Thyroid gland (tissue), 4 donors: ENCODE measurements around the gene YAP1. TPM values are rescaled to one million over a fixed set of nuclear protein-coding genes. Genes with fewer than 3 reads are reported as not detected.
A peak's percentile ranks its signal among the peaks of the same experiment; 100 is the strongest.

ENCODE experiments used
- DNase-seq, 2 donors: peaks; one replicate each; pipeline ENCODE4 v3.0.0-alpha.2; 2019
- H3K27ac ChIP-seq, 3 donors: fragments of 200-600 bp; sonication (generic); 1 replicate in 2 of 3; 2 replicates in 1 of 3; pipeline ENCODE4 v1.5.1; 2016 to 2019; ENCODE audit warnings: mild to moderate bottlenecking in 1 of 3, moderate library complexity in 1 of 3
- H3K27me3 ChIP-seq: fragments of 200-600 bp; sonication (generic); one replicate; pipeline ENCODE4 v1.5.1; 2019
- H3K36me3 ChIP-seq, 2 donors: fragments of 200-600 bp; sonication (generic); one replicate each; pipeline ENCODE4 v1.5.1; 2016 to 2019
- H3K4me1 ChIP-seq, 2 donors: fragments of 200-600 bp; sonication (generic); one replicate each; pipeline ENCODE4 v1.5.1; 2017 to 2019
- H3K4me3 ChIP-seq, 3 donors: fragments of 200-600 bp; sonication (generic); replicated peaks in 1 of 3; 1 replicate in 2 of 3; 2 replicates in 1 of 3; pipeline ENCODE4 v1.5.1; 2016; ENCODE audit warnings: mild to moderate bottlenecking in 1 of 3
- H3K9me3 ChIP-seq: fragments of 200-600 bp; sonication (generic); one replicate; pipeline ENCODE4 v1.5.1; 2017
- CTCF ChIP-seq, 6 experiments: fragments of 200-600 bp in 3 of 6; fragments of 450-650 bp in 3 of 6; sonication (generic) in 3 of 6; IDR thresholded peaks; one replicate each; pipeline ENCODE4 v1.5.1; 2016 to 2019; ENCODE audit warnings: antibody characterized with exemption in 6 of 6, mild to moderate bottlenecking in 2 of 6, inconsistent platforms in 1 of 6, moderate library complexity in 1 of 6
- POLR2A ChIP-seq, 2 donors: fragments of 450-650 bp; IDR thresholded peaks; one replicate each; pipeline ENCODE4 v1.6.1; 2017; ENCODE audit warnings: antibody characterized with exemption in 2 of 2, mild to moderate bottlenecking in 2 of 2, moderate library complexity in 1 of 2
- WGBS, 2 donors: methylation state at CpG; one replicate each; pipeline ENCODE4 v1.1.5; 2017; 5-methylcytosine and 5-hydroxymethylcytosine counted together
- intact Hi-C: fragments of 100-400 bp; cut with DNase I; formaldehyde crosslinking; loops from one replicate; pipeline ENCODE4 v1.15.1; 2023
- total RNA-seq, 4 donors: library from RNA; depleted of rRNA; stranded (reverse); fragments of >200 nt; gene quantifications; one replicate each; pipeline ENCODE4 v1.2.3, GENCODE V29; 2016

Gene YAP1
- total RNA-seq, 4 donors from 2014 or later: 162 to 202 (median 176) TPM

DNA sequence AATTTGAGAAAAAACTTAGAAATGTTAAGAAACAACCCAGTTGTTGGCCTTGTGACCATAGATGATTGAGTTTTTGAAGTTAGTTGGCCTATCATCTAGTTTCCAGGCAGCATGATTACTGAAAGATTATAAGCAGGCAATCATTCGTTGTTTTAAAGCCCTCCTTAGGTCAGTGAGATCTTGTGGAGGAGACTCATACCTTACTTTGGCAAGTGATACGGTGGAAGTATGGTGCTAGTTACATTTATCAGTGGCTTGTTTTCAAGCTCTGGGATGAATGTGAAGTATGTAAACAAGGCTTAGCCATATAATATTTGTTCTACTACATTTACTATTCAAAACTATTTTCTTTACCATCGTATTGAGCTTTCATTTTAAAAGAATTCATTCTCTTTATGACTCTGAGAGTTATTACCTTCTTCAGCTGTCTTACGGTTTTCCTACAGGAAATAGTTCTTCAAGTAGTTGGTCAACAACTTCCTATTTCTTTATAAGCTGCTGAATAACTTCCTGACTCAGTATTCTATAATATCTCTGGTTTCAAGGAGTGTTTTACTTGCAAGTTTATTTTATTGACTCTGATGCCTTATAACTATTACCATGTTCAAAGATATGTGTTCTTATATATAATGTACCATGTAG, 7.3 kb downstream of the YAP1 start:
- Histone ChIP-seq H3K27me3 (no peaks in the 10 kb centered on the region), H3K36me3 (no peaks in the 10 kb centered on the region), H3K4me3 (no peak overlapping the region), H3K4me1 (peaks cover 54 to 71% of the 10 kb centered on the region in 2 donors), H3K27ac (peak overlapping the region in 2 of 3 donors; percentile 34 to 39), H3K9me3 (no peaks in the 10 kb centered on the region)
- no peak for DNase-seq
- TF ChIP-seq CTCF (IDR thresholded peaks at IDR 0.05) (no peak), POLR2A (IDR thresholded peaks at IDR 0.05) (no peak)
- WGBS, 2 donors: 44 to 47% methylated on average over 4 of the region's 4 CpGs
- intact Hi-C loops: no loop called here

DNA sequence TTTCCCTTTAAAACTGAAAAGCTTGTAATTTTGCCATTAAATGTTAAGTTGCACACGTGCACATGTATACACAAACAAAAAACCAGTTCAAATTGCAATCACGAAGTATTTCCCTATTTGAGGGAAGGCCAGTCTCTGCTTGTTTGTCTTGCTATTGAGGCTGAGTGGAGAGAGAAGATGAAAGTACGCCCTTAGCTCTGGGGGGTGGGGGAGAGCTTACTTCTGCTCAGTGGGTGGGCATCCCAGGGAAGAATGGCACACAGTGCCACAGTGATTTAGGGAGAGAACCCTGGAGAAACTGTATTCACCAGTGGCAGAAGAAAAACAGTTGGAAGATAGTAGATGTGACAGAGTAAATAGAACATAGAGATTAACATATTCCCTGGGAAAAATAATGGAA, 8.7 kb downstream of the YAP1 start:
- WGBS, 2 donors: 23 to 33% methylated on average over 3 of the region's 3 CpGs
- no peak for TF ChIP-seq CTCF (IDR thresholded peaks at IDR 0.05)
- TF ChIP-seq POLR2A (IDR thresholded peaks at IDR 0.05): no peak
- no peaks in the 10 kb centered on the region for H3K27me3 ChIP-seq
- intact Hi-C loops: no loop called here
- H3K36me3 ChIP-seq: no peaks in the 10 kb centered on the region
- no peak overlapping the region for H3K4me3 ChIP-seq
- H3K27ac ChIP-seq: peak overlapping the region; percentile 6 to 74 (median 65)
- peak; percentile 26 to 37 for DNase-seq
- H3K9me3 ChIP-seq: no peaks in the 10 kb centered on the region
- peaks cover 49 to 63% of the 10 kb centered on the region in 2 donors for H3K4me1 ChIP-seq

DNA sequence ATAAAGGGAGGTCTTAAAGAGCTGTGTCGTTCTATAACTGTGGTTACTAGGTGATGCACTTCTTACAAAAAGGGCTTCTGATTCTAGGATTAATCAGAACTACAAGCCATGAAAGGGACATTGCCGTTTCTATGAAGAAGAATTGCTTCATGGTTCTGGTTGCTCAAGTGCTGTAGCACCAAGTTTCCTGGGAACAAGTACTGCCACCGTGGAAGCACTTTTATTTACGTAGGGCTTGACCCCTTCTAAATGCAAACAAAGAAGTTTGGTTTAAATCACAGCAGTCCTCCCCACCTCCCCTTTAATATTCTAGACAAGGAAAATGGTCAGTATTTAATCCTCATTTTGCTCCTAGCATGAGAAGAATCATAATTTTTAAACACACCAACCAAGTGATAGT, 9.8 kb downstream of the YAP1 start:
- no peaks in the 10 kb centered on the region for H3K36me3 ChIP-seq
- DNase-seq: peak; percentile 23 to 24
- H3K9me3 ChIP-seq: no peaks in the 10 kb centered on the region
- no peak overlapping the region for H3K4me3 ChIP-seq
- intact Hi-C loops: no loop called here
- H3K27ac ChIP-seq: peak overlapping the region; percentile 48 to 74 (median 65)
- WGBS, 2 donors: 22 to 25% methylated on average over 4 of the region's 4 CpGs
- peaks cover 43 to 59% of the 10 kb centered on the region in 2 donors for H3K4me1 ChIP-seq
- TF ChIP-seq CTCF (IDR thresholded peaks at IDR 0.05) (no peak), POLR2A (IDR thresholded peaks at IDR 0.05) (no peak)
- H3K27me3 ChIP-seq: no peaks in the 10 kb centered on the region

DNA sequence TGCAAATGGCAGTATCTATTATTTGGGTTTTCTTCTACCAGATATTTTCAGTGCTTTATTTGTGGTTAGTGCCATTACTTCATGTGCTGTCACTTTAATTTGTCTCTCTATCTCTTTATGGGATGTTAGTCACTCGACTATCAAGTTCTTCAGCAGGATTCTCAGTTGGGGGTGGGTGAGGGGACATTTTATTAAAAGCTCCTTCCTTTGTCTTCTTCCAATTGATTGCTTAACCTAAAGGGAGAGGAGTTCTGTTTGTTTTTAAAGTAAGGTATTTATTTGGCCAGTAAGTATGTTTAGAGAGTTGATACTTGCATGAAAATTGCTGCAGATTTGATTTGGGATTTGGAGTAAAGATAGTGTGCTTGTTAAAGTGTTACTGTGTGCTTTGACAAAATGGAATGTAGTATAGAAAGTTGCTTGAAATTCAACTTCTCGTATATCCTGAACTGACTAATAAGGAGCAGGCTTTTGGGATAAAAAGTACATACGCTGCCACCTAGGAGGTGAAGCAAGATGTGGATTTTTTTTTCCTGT, 10.3 kb downstream of the YAP1 start:
- peaks cover 38 to 55% of the 10 kb centered on the region in 2 donors for H3K4me1 ChIP-seq
- H3K27ac ChIP-seq: peak overlapping the region in 2 of 3 donors; percentile 53 to 65
- no peaks in the 10 kb centered on the region for H3K27me3 ChIP-seq
- no peaks in the 10 kb centered on the region for H3K36me3 ChIP-seq
- no peak for DNase-seq
- intact Hi-C loops: no loop called here
- H3K4me3 ChIP-seq: no peak overlapping the region
- no peak for TF ChIP-seq CTCF (IDR thresholded peaks at IDR 0.05)
- TF ChIP-seq POLR2A (IDR thresholded peaks at IDR 0.05): no peak
- H3K9me3 ChIP-seq: no peaks in the 10 kb centered on the region
- WGBS, 2 donors: 62% methylated on average over 3 of the region's 3 CpGs

DNA sequence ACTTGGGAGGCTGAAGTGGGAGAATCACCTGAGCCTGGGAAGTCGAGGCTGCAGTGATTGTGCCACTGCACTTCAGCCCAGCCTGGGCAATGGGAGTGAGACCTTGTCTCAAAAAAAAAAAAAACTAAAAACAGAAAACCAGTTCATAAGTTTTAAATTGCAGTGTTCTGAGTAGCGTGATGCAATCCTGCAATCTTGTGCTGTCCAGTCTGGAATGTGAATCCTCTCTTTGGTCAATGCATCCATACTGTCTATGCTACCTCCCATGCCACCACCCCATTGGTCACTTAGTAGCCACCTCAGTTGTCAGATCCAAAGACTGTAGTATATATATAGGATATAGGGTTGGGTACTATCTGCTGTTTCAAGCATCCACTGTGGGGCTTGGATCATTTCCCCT, 11.1 kb downstream of the YAP1 start:
- H3K27me3 ChIP-seq: no peaks in the 10 kb centered on the region
- WGBS, 2 donors: 73 to 77% methylated on average over 2 of the region's 2 CpGs
- intact Hi-C loops: no loop called here
- H3K27ac ChIP-seq: no peak overlapping the region
- TF ChIP-seq POLR2A (IDR thresholded peaks at IDR 0.05): no peak
- no peak for TF ChIP-seq CTCF (IDR thresholded peaks at IDR 0.05)
- H3K36me3 ChIP-seq: no peaks in the 10 kb centered on the region
- H3K4me1 ChIP-seq: peaks cover 31 to 48% of the 10 kb centered on the region in 2 donors
- DNase-seq: no peak
- H3K4me3 ChIP-seq: no peak overlapping the region
- H3K9me3 ChIP-seq: no peaks in the 10 kb centered on the region
